Measurements from ENCODE around the gene RIN3. TPM values are rescaled to one million over a fixed set of nuclear protein-coding genes. Genes with fewer than 3 reads are reported as not detected.

RIN3 gene, protein sequence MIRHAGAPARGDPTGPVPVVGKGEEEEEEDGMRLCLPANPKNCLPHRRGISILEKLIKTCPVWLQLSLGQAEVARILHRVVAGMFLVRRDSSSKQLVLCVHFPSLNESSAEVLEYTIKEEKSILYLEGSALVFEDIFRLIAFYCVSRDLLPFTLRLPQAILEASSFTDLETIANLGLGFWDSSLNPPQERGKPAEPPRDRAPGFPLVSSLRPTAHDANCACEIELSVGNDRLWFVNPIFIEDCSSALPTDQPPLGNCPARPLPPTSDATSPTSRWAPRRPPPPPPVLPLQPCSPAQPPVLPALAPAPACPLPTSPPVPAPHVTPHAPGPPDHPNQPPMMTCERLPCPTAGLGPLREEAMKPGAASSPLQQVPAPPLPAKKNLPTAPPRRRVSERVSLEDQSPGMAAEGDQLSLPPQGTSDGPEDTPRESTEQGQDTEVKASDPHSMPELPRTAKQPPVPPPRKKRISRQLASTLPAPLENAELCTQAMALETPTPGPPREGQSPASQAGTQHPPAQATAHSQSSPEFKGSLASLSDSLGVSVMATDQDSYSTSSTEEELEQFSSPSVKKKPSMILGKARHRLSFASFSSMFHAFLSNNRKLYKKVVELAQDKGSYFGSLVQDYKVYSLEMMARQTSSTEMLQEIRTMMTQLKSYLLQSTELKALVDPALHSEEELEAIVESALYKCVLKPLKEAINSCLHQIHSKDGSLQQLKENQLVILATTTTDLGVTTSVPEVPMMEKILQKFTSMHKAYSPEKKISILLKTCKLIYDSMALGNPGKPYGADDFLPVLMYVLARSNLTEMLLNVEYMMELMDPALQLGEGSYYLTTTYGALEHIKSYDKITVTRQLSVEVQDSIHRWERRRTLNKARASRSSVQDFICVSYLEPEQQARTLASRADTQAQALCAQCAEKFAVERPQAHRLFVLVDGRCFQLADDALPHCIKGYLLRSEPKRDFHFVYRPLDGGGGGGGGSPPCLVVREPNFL
- total RNA-seq, result 3.1 and 7.2 TPM in 2 replicates

DNA sequence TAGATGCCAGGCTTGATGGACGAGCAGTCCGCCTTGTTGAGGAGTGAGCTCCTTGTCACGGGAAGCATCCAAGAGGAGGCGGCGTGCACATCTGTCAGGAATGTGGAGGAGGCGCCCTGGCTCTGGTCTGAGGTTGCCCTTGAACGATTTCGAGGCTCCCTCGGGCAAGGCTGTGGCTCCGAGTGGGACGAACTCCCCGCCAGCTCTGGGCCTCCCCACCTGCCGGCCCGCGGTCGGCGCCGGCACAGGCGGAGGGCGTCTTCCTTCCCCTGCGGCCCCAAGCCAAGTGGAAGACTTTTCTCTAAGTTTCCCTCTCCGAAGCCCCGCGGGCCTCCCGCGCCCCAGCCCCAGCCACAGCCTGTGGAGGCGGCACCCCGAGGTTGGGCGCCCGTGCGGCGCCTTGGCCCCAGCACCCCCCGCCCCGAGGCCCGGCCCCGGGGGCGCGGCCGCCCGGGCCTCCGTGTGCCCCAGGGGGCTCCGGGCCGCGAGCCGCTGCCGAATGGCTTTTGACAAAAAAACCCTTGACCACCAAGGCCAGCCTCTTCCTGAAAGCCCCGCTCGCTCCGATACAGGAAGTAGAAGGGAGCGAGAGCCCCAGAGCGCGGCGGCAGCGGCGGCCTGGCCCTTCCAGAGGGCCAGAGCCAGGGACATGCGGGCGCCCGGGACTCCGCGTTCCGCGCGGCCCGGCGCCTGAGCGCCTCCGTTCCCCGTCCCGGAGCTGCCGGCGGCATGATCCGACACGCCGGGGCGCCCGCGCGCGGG is at the start of gene RIN3:
TSS of gene RIN3 (plus strand) at position 578 of the 762 bp plus-strand sequence. CDS start at position 730, 152 bp downstream.

Other genes starting within 250 kb of the RIN3 start
- gene SLC24A4, start 190.6 kb upstream of the RIN3 start, total RNA-seq, result under 0.01 TPM in 1 of 2 replicates, not detected in the other
- 43.4 and 79.7 TPM in 2 replicates for gene LGMN, start 234.8 kb downstream of the RIN3 start, total RNA-seq

Measured in nasal cavity respiratory epithelium epithelial cell of viscerocranial mucosa (primary cell).